A549 (cell line): ENCODE data around the gene TSHZ3.

Experiments
- FOSL2 ChIP-seq, 2 experiments: fragments of 450-650 bp in 1 of 2; fragments of >200 bp in 1 of 2; sonication (Bioruptor Twin) in 1 of 2; formaldehyde crosslinking; IDR thresholded peaks; 2 replicates each; pipeline versions ENCODE4 v1.5.0 to v1.6.1; 2016 to 2020; ENCODE audit warnings: mild to moderate bottlenecking in 1 of 2, moderate library complexity in 1 of 2
- JUN ChIP-seq, 2 experiments: fragments of >200 bp; sonication (Bioruptor Twin); formaldehyde crosslinking; IDR thresholded peaks; 2 replicates in 1 of 2; 3 replicates in 1 of 2; pipeline ENCODE4 v1.6.1; 2016 to 2017
- MYC ChIP-seq: IDR thresholded peaks from 2 replicates; pipeline ENCODE4 v1.6.1; 2012; ENCODE audit warnings: mild to moderate bottlenecking, inconsistent platforms, low read length, improper control_type of control experiment, borderline replicate concordance
- POLR2A ChIP-seq: IDR thresholded peaks from 2 replicates; pipeline ENCODE4 v1.6.1; 2012; ENCODE audit warnings: mild to moderate bottlenecking, low read length
- ZC3H11A ChIP-seq: fragments of 450-650 bp; IDR thresholded peaks from 2 replicates; pipeline ENCODE4 v1.6.1; 2014; ENCODE audit warnings: antibody characterized with exemption, mild to moderate bottlenecking
- TF ChIP-seq, protein P1 (sequence below): fragments of >200 bp; sonication (Bioruptor Twin); formaldehyde crosslinking; IDR thresholded peaks from 3 replicates; pipeline ENCODE4 v1.5.1; 2016

DNA sequence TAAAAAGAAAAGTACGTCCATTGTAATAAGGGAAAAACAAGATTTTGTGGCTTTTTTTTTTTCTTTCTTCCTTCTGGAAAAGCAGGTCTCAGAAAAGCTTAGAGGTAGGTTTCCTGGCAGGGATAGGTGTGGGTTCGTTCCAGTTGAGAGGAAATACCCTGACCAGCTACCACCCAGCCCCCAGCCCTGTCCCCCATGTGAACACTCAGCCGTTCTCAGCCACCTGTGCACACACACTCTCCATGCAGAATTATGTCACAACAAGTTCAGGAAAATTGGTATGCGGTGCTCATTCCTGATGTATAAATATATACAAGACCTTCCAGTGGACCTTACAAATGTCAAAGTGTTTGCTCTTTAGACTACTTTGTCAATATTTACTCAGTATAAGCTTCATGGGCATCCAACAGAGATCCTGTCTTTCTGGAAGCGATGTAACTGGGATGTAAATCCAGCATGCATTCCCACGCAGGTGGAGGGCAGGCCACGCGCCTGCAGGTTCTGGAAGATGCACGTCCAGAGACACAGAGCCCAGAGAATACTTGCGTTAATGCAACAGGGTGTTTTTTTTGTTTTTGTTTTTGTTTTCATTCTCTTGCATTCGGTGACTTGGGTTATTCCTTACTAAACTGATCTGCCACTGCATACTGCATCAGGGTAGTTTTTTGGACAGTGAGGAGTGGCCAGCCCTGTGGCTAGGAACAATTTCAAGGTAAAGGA, 68.8 kb downstream of the TSHZ3 start:
- TF ChIP-seq, protein P1, sequence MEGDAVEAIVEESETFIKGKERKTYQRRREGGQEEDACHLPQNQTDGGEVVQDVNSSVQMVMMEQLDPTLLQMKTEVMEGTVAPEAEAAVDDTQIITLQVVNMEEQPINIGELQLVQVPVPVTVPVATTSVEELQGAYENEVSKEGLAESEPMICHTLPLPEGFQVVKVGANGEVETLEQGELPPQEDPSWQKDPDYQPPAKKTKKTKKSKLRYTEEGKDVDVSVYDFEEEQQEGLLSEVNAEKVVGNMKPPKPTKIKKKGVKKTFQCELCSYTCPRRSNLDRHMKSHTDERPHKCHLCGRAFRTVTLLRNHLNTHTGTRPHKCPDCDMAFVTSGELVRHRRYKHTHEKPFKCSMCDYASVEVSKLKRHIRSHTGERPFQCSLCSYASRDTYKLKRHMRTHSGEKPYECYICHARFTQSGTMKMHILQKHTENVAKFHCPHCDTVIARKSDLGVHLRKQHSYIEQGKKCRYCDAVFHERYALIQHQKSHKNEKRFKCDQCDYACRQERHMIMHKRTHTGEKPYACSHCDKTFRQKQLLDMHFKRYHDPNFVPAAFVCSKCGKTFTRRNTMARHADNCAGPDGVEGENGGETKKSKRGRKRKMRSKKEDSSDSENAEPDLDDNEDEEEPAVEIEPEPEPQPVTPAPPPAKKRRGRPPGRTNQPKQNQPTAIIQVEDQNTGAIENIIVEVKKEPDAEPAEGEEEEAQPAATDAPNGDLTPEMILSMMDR = no peak
- TF ChIP-seq POLR2A = no peak
- TF ChIP-seq FOSL2 (IDR thresholded peaks at IDR 0.05) = no peak
- no peak for TF ChIP-seq FOSL2 (CRISPR knock-in tag; IDR thresholded peaks at IDR 0.05)
- TF ChIP-seq MYC = no peak
- TF ChIP-seq JUN (IDR thresholded peaks at IDR 0.05) = no peak
- no peak for TF ChIP-seq ZC3H11A
